Measurements from ENCODE around the gene KAZN.

DNA sequence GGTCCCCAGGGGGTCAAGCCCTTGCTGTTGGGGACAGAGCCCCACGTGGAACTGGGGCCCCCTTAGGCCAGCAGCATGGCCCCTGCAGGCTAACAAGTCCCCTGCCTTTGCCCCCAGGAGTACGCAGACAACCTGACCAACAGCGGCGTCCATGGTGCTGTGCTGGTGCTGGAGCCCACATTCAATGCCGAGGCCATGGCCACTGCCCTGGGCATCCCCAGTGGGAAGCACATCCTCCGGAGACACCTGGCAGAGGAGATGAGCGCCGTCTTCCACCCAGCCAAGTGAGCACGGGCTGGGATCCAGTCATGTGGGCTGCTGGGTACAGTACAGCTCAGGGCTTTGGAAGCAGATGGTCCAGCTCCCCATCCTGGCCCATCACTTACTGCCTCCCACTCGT lies 505.4 kb downstream of the KAZN start:
- TF ChIP-seq CTCF (IDR thresholded peaks at IDR 0.05) = no peak
- TF ChIP-seq POLR2AphosphoS5 (IDR thresholded peaks at IDR 0.05) = no peak
- TF ChIP-seq POLR2A (IDR thresholded peaks at IDR 0.05) = no peak
- TF ChIP-seq EP300 (IDR thresholded peaks at IDR 0.05) = no peak
